ENCODE results near the gene STRN3. TPM values are rescaled to one million over a fixed set of nuclear protein-coding genes. Genes with fewer than 3 reads are reported as not detected.
A peak's percentile ranks its signal among the peaks of the same experiment; 100 is the strongest.

The STRN3 gene
- polyA plus RNA-seq, 3 donors, result 39.9 to 50.5 (median 44.3) TPM

- DNase-seq, result no peak
Observed at GRCh38 chr14:31042300-31042699, 16.1 kb upstream of the STRN3 start.

GRCh38 chr14:31038521-31039166 lies 12.5 kb upstream of the STRN3 start:
- DNase-seq, result no peak

GRCh38 chr14:31037709-31038221 lies 11.6 kb upstream of the STRN3 start:
- no peak for DNase-seq

GRCh38 chr14:31036552-31036951 lies 10.4 kb upstream of the STRN3 start:
- no peak for DNase-seq

GRCh38 chr14:31030469-31030868 lies 4.3 kb upstream of the STRN3 start:
- no peak for DNase-seq

GRCh38 chr14:31029016-31029970 lies 3.1 kb upstream of the STRN3 start:
- DNase-seq, result no peak

- no peak for DNase-seq
Observed at GRCh38 chr14:31027847-31028246, 1.7 kb upstream of the STRN3 start.

- DNase-seq, result peak; percentile 96
Observed at GRCh38 chr14:31026450-31027235, 464 bp upstream of the STRN3 start.

- peak; percentile 51 for DNase-seq
Observed at GRCh38 chr14:31025367-31026076, 657 bp downstream of the STRN3 start, which contains the start of gene AP4S1. TSS of gene AP4S1 (plus strand) at chr14:31025649. CDS start at chr14:31066197, 40,548 bp downstream.

- no peak for DNase-seq
Observed at GRCh38 chr14:31024577-31025366, 1.4 kb downstream of the STRN3 start.

GRCh38 chr14:31024010-31024480 lies 2.1 kb downstream of the STRN3 start:
- DNase-seq, result no peak

GRCh38 chr14:31022386-31022785 lies 3.8 kb downstream of the STRN3 start:
- no peak for DNase-seq

GRCh38 chr14:31021576-31021949 lies 4.6 kb downstream of the STRN3 start:
- no peak for DNase-seq

- DNase-seq, result no peak
Observed at GRCh38 chr14:31020834-31021575, 5.2 kb downstream of the STRN3 start.

- DNase-seq, result no peak
Observed at GRCh38 chr14:31018057-31018645, 8.0 kb downstream of the STRN3 start.

GRCh38 chr14:31013841-31014240 lies 12.3 kb downstream of the STRN3 start:
- DNase-seq, result no peak

- no peak for DNase-seq
Observed at GRCh38 chr14:31010935-31011334, 15.2 kb downstream of the STRN3 start.

GRCh38 chr14:31009836-31010574 lies 16.2 kb downstream of the STRN3 start:
- no peak for DNase-seq
